ENCODE measurements around the gene RNASE13. TPM values are rescaled to one million over a fixed set of nuclear protein-coding genes. Genes with fewer than 3 reads are reported as not detected.

RNASE13 gene
- total RNA-seq, 2 experiments from 2014 or later: not detected

GRCh38 chr14:21001218-21001617, 33.4 kb downstream of the RNASE13 start:
- no peak overlapping the region for H3K27ac Mint-ChIP-seq
- H3K36me3 Mint-ChIP-seq (ENCODE audit: low read depth): peaks cover 15% of the 10 kb centered on the region
- peaks cover 4% of the 10 kb centered on the region for H3K4me1 Mint-ChIP-seq
- H3K9me3 Mint-ChIP-seq: no peaks in the 10 kb centered on the region
- H3K27me3 Mint-ChIP-seq: no peaks in the 10 kb centered on the region
- CTCF ChIA-PET: interaction anchor here (3.2 to 6.4 kb wide), 2 partner anchors 13 to 30 kb away, joined by 12 to 61 read pairs; no protein-coding TSS in a partner anchor
- H3K4me3 Mint-ChIP-seq: no peak overlapping the region
- POLR2A ChIA-PET: no interaction called here
- DNase-seq: no peak

GRCh38 chr14:20999591-20999990, 35.0 kb downstream of the RNASE13 start:
- no peak for DNase-seq
- CTCF ChIA-PET: interaction anchor here (1.3 to 3.2 kb wide), 3 partner anchors 15 to 93 kb away, joined by 4 to 18 read pairs (median 12); no protein-coding TSS in a partner anchor
- Mint-ChIP-seq H3K36me3 (ENCODE audit: low read depth) (peaks cover 31% of the 10 kb centered on the region), H3K9me3 (no peaks in the 10 kb centered on the region), H3K27me3 (no peaks in the 10 kb centered on the region), H3K4me3 (no peak overlapping the region), H3K27ac (no peak overlapping the region), H3K4me1 (peaks cover 9% of the 10 kb centered on the region)
- POLR2A ChIA-PET: no interaction called here

GRCh38 chr14:20998674-20999366, 35.8 kb downstream of the RNASE13 start, which contains the start of gene SLC39A2:
TSS of gene SLC39A2 (plus strand) at chr14:20999293. CDS start at chr14:20999447, 154 bp downstream.
- ChIA-PET POLR2A (interaction anchor here (1.4 kb wide), 1 partner anchor 16 kb away, joined by 4 read pairs; no protein-coding TSS in a partner anchor), CTCF (interaction anchor here (0.9 to 3.2 kb wide), 4 partner anchors 16 to 94 kb away, joined by 3 to 18 read pairs (median 8); no protein-coding TSS in a partner anchor)
- Mint-ChIP-seq H3K36me3 (ENCODE audit: low read depth) (peaks cover 37% of the 10 kb centered on the region), H3K4me1 (peaks cover 13% of the 10 kb centered on the region), H3K4me3 (no peak within 1 kb of the TSS), H3K27me3 (no peaks in the 10 kb centered on the region), H3K9me3 (no peaks in the 10 kb centered on the region), H3K27ac (no peak within 1 kb of the TSS)
- DNase-seq: no peak

GRCh38 chr14:20998139-20998538, 36.5 kb downstream of the RNASE13 start:
- Mint-ChIP-seq H3K27ac (no peak overlapping the region), H3K36me3 (ENCODE audit: low read depth) (peaks cover 41% of the 10 kb centered on the region), H3K9me3 (no peaks in the 10 kb centered on the region), H3K27me3 (no peaks in the 10 kb centered on the region), H3K4me3 (no peak overlapping the region), H3K4me1 (peaks cover 15% of the 10 kb centered on the region)
- CTCF ChIA-PET: interaction anchor here (0.9 to 3.2 kb wide), 4 partner anchors 17 to 106 kb away, joined by 3 to 18 read pairs (median 9); no protein-coding TSS in a partner anchor
- POLR2A ChIA-PET: interaction anchor here (1.4 kb wide), 1 partner anchor 17 kb away, joined by 4 read pairs; no protein-coding TSS in a partner anchor
- DNase-seq: no peak

- CTCF ChIA-PET: interaction anchor here (0.7 to 2.8 kb wide), 7 partner anchors 14 to 180 kb away, joined by 3 to 18 read pairs (median 4); no protein-coding TSS in a partner anchor
These were observed 37.0 kb downstream of the RNASE13 start for GRCh38 chr14:20997564-20997963.

GRCh38 chr14:20997115-20997514, 37.5 kb downstream of the RNASE13 start:
- ChIA-PET POLR2A (no interaction called here), CTCF (interaction anchor here (0.7 to 1.8 kb wide), 5 partner anchors 14 to 179 kb away, joined by 3 to 6 read pairs (median 4); no protein-coding TSS in a partner anchor)
- H3K27ac Mint-ChIP-seq: no peak overlapping the region
- DNase-seq: no peak
- H3K4me1 Mint-ChIP-seq: peaks cover 20% of the 10 kb centered on the region
- H3K4me3 Mint-ChIP-seq: no peak overlapping the region
- H3K27me3 Mint-ChIP-seq: no peaks in the 10 kb centered on the region
- H3K36me3 Mint-ChIP-seq (ENCODE audit: low read depth): peaks cover 51% of the 10 kb centered on the region
- no peaks in the 10 kb centered on the region for H3K9me3 Mint-ChIP-seq

More at GRCh38 chr14:20997564-20997963, 37.0 kb downstream of the RNASE13 start:
- no peak for DNase-seq
- Mint-ChIP-seq H3K4me1 (peaks cover 18% of the 10 kb centered on the region), H3K4me3 (no peak overlapping the region), H3K36me3 (ENCODE audit: low read depth) (peaks cover 46% of the 10 kb centered on the region), H3K9me3 (no peaks in the 10 kb centered on the region), H3K27ac (no peak overlapping the region), H3K27me3 (no peaks in the 10 kb centered on the region)
- POLR2A ChIA-PET: interaction anchor here (1.4 kb wide), 1 partner anchor 17 kb away, joined by 4 read pairs; no protein-coding TSS in a partner anchor

GRCh38 chr14:20996521-20996920, 38.1 kb downstream of the RNASE13 start:
- no peaks in the 10 kb centered on the region for H3K9me3 Mint-ChIP-seq
- no peak overlapping the region for H3K27ac Mint-ChIP-seq
- ChIA-PET POLR2A (interaction anchor here (1.0 kb wide), 1 partner anchor 108 kb away, joined by 3 read pairs; no protein-coding TSS in a partner anchor), CTCF (interaction anchor here (1.0 to 1.8 kb wide), 3 partner anchors 18 to 108 kb away, joined by 4 to 6 read pairs (median 4); no protein-coding TSS in a partner anchor)
- peaks cover 26% of the 10 kb centered on the region for H3K4me1 Mint-ChIP-seq
- H3K4me3 Mint-ChIP-seq: no peak overlapping the region
- H3K36me3 Mint-ChIP-seq (ENCODE audit: low read depth): peaks cover 55% of the 10 kb centered on the region
- no peaks in the 10 kb centered on the region for H3K27me3 Mint-ChIP-seq
- DNase-seq: no peak

- POLR2A ChIA-PET: interaction anchor here (1.0 kb wide), 1 partner anchor 113 kb away, joined by 4 read pairs; no protein-coding TSS in a partner anchor
- CTCF ChIA-PET: interaction anchor here (1.4 to 3.4 kb wide), 3 partner anchors 19 to 103 kb away, joined by 3 to 19 read pairs (median 14); no protein-coding TSS in a partner anchor
- no peaks in the 10 kb centered on the region for H3K27me3 Mint-ChIP-seq
These were observed 44.6 kb downstream of the RNASE13 start, which contains the start of gene METTL17 for GRCh38 chr14:20989787-20990600. TSS of gene METTL17 (plus strand) at chr14:20989980. CDS start at chr14:20990003, 23 bp downstream.

GRCh38 chr14:20989471-20989786, 45.2 kb downstream of the RNASE13 start:
- ChIA-PET CTCF (interaction anchor here (0.9 to 3.4 kb wide), 3 partner anchors 18 to 103 kb away, joined by 3 to 14 read pairs (median 3); no protein-coding TSS in a partner anchor), POLR2A (interaction anchor here (0.6 to 1.0 kb wide), 2 partner anchors 14 to 114 kb away, joined by 3 to 4 read pairs; no protein-coding TSS in a partner anchor)
- Mint-ChIP-seq H3K9me3 (no peaks in the 10 kb centered on the region), H3K4me3 (peak overlapping the region; percentile 93), H3K36me3 (ENCODE audit: low read depth) (peaks cover 33% of the 10 kb centered on the region), H3K4me1 (peaks cover 52% of the 10 kb centered on the region), H3K27me3 (no peaks in the 10 kb centered on the region), H3K27ac (peak overlapping the region; percentile 81)
- no peak for DNase-seq

More at GRCh38 chr14:20989787-20990600, 44.6 kb downstream of the RNASE13 start, which contains the start of gene METTL17:
- peak within 1 kb of the TSS; percentile 81 for H3K27ac Mint-ChIP-seq
- peaks cover 38% of the 10 kb centered on the region for H3K36me3 Mint-ChIP-seq (ENCODE audit: low read depth)
- DNase-seq: peak; percentile 90
- H3K4me1 Mint-ChIP-seq: peaks cover 57% of the 10 kb centered on the region
- H3K9me3 Mint-ChIP-seq: no peaks in the 10 kb centered on the region
- peak within 1 kb of the TSS; percentile 93 for H3K4me3 Mint-ChIP-seq

- peaks cover 29% of the 10 kb centered on the region for H3K36me3 Mint-ChIP-seq (ENCODE audit: low read depth)
- POLR2A ChIA-PET: interaction anchor here (0.6 to 1.0 kb wide), 2 partner anchors 14 to 114 kb away, joined by 3 to 4 read pairs; no protein-coding TSS in a partner anchor
- peaks cover 49% of the 10 kb centered on the region for H3K4me1 Mint-ChIP-seq
- peak overlapping the region; percentile 40 for H3K4me3 Mint-ChIP-seq
- DNase-seq: no peak
- no peaks in the 10 kb centered on the region for H3K27me3 Mint-ChIP-seq
- CTCF ChIA-PET: interaction anchor here (0.6 to 3.4 kb wide), 4 partner anchors 18 to 104 kb away, joined by 3 to 14 read pairs (median 4); no protein-coding TSS in a partner anchor
- no peaks in the 10 kb centered on the region for H3K9me3 Mint-ChIP-seq
- H3K27ac Mint-ChIP-seq: peak overlapping the region; percentile 22
These were observed 45.7 kb downstream of the RNASE13 start for GRCh38 chr14:20988717-20989470.

- peaks cover 11% of the 10 kb centered on the region for H3K36me3 Mint-ChIP-seq (ENCODE audit: low read depth)
- POLR2A ChIA-PET: no interaction called here
- no peak overlapping the region for H3K27ac Mint-ChIP-seq
- peaks cover 4% of the 10 kb centered on the region for H3K27me3 Mint-ChIP-seq
- H3K4me1 Mint-ChIP-seq: peaks cover 39% of the 10 kb centered on the region
- DNase-seq: no peak
- CTCF ChIA-PET: interaction anchor here (3.4 kb wide), 1 partner anchor 16 kb away, joined by 14 read pairs; no protein-coding TSS in a partner anchor
- H3K4me3 Mint-ChIP-seq: no peak overlapping the region
- no peaks in the 10 kb centered on the region for H3K9me3 Mint-ChIP-seq
These were observed 47.8 kb downstream of the RNASE13 start for GRCh38 chr14:20986811-20987210.
